Activated T-cell treated with anti-CD3 and anti-CD28 coated beads for 1 hour (primary cell): ENCODE results near the gene OGFOD3.

Experiments used
- DNase-seq: peaks from one replicate; pipeline ENCODE4 v3.0.0-alpha.2; 2020; ENCODE audit warnings: low read depth

The OGFOD3 gene

DNA sequence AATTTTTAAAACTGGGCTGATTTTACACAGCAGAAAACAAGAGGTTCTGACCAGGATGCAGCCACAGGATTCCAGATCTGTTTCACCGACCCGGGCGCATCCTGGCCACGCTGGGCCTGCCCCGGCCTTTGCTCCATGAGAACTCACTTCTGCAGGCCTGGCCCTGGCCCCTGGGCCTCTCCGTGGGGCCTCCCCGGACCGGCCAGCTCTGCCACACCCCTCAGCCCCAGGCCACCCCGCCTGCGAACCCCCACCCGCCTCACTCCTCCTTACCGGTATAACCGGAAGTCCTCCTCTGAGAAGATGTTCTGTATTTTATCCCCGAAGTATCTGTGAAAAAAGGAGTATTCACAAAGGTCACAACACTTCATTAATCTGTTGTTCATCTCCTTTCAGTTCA lies 13.3 kb downstream of the OGFOD3 start:
- no peak for DNase-seq

DNA sequence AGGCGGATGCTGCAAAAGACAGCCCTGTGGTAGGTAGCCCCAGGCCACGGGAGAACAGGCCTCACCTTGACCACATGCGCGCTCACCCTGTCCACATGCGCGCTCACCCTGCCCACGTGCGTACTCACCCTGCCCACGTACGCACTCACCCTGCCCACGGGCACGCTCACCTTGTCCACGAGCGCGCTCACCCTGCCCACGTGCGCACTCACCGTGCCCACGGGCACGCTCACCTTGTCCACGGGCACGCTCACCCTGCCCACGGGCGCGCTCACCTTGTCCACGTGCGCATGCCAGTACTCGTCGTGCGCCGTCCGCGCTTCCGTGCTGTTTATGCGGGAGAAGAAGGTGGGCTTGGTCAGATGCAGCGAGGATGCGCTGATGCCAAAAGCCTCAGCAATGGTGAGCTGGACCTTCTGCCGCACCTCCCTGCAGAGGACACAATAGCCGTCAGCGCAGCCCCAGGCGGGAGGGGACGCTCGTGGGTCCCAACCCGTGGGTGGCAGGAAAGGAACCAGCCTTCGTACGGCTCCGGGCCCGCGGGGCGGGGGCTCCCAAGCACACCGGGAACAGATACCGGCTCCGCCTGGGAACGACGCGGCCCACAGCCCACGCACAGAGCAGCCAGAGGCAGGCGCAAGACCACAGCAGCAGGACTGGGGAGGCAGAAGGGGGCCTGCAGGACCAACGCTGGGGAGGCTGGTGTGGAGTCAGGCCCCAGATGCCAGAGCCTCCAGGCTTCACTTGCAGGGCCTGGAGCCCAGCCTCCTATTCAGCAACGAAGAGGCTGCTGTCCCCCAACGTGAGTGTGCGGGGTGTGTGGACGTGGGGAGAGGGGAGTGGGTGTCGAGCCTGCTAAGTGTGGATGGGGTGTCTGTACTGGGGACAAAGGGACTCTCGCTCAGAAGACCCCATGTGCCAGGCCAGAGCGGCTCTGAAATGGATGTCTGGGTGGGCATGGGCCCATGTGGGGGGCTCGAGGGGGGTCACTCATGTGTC lies 14.4 kb downstream of the OGFOD3 start:
- DNase-seq = no peak

DNA sequence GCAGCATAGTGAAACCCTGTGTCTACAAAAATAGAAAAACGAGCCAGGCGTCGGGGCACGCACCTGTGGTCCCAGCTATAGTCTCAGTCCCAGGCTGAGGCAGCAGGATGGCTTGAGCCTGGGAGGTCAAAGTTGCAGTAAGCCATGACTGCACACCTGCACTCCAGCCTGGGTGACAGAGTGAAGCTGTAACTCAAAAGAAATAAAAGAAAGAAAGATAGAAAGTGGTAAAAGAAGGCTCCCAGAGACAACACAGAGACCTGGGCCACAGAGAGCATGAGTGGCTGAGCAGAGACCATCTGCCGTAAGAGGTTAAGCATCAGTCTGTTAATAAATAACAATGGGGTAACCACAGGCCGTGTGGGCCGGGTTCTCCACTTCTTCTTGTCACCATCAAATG lies 15.5 kb downstream of the OGFOD3 start:
- DNase-seq = no peak

DNA sequence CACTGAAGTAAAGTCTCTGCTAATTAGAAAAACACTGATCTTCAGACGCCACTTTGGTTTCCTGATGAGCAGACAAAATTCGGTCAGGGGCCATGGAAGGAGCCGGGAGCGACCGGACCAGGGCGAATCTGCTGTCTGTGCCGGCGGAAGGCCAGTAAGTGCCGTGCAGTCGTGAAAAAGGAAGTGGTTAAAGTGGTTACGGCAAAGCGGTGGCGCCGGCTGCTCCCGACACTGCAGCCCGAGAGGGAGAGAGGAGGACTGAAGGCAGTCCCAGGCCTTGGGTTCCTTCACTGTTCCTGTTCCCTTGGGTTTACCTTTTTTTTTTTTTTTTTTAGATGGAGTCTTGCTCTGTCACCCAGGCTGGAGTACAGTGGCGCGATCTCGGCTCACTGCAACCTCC lies 17.6 kb downstream of the OGFOD3 start:
- peak; percentile 30 for DNase-seq

DNA sequence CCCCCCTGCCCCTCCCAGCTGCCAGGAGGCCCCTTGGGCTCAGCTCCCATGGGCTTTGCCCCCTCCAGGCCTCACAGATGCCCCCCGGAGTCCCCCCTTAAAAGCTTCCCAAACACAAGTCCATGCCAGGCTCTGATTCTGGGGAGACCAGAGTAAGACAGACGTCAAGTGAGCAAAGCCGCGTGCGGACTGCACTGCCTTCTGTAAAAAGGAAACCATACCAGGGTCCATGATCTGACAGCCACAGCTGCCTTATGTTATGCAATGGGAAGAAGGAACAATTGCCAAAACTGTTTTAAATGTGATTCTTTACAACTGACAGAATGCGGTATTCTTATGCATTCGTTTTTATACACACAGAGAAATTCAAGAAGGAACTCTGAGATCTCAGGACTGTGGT lies 18.2 kb downstream of the OGFOD3 start:
- no peak for DNase-seq

DNA sequence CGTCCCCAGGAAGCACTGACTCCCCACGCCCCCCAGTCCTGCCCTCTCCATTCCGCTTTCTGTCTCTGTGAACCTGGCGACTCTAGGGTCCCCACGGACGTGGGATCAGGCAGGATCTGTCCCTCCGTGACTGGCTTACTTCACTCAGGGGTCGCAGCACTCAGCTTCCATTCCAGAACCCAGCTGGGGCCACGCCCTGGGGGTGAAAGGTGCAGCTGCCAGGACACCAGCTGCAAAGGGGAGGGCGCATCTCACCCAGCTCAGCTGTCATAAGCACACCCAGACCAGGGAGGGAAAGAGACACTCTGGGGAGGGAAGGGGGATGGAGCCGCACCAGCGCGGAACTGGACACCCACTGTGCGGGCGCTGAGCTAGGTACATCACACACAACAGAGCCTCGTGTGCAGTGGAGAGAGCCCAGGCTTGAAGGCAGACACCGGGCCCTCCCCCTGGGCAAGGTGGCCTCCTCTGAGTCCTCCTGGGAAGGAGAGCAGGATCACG lies 18.7 kb downstream of the OGFOD3 start:
- DNase-seq = no peak

DNA sequence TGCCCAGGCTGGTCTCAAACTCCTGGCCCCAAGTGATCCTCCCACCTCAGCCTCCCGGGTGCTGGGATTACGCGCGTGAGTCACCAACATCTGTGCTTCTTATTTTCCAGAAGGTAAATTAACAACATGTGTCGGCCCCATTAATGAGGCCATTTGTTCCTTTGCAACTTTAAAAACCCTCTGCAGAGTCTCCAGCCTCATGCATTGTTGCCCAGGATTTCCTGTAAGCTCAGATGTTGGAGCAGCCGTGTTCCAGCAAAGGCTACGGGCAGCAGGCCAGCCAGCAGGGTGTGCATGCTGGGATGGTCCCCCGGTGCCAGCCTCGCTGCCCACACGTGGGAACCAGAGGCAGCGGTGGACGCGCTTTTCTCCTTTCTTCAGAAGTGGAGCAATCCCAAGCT lies 19.3 kb downstream of the OGFOD3 start:
- no peak for DNase-seq

DNA sequence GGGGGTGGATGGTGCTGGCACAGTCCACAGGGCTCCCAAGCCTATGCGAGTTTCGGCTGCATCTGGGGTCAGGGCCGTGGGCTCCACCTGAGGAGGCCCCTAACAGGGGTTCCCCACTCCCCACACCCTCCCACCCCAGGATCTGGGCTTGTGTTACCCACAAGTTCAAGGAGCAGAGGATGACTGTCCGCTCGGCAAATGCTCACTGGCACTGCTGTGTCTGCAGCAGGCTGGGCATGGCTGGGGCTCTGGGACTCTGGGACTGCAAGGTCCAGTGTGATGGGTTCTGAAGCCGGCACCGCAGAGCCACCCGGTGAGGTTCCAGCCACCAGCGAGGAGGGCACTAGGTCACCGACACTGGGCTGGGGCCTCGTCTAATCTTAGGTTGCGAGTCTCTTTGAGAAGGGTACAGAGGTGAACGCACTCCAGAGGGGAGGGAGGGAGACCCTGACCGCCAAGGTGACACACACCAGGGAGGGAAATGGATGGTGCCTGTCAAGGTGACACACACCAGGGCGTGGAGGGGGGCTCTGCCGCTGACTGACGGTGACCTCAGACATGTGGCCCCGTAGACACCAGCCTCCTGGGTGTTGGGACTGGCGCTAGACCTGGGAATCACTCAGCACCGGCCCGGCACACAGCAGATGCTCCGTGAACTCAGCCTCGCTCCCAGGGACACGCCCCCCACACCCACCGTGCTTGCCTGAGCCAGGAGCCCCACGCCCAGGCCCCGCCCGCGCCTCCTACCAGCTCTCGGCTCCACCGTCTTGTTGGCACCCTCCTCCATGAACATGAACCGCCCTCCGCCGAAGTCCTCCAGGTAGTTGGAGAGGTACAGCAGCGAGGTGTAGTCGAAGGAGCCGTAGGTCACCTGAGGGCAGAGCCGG lies 20.7 kb downstream of the OGFOD3 start:
- no peak for DNase-seq

DNA sequence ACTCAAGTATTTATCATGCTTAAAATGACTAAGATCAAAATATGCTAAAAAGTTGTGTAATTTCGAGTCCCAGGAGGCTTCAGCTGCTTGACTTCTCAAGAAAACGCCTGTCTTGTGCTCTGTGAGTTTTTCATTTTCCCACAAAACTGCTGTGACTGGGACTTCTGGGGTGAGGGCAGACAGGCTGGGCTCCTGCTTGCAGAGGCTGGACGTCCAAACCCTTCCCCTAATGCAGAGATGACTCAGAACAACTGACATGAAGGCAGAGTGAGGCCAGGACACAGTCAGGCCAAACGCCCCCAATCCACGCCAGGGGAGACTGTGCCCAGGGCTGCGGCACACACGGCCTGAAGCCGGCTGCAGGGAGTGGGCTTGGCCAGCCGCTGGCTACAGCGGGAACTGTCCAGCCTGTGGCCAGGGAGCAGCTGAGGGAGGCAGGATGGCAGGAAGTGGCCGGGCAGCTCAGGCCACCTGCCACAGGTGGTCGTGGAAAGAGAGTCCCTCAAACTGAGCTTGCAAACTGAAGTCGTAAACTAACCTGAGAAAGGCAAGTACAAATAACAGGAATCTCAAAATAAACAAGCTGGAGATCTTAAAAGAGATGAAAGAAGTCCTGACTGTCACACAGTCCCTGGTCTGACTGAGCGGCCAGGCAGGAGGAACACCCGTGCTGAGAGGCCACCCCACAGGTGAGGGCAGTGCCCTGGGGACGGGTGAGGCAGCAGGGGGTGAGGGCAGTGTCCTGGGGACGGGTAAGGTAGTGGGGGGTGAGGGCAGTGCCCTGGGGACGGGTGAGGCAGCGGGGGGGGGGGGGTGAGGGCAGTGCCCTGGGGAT lies 21.6 kb downstream of the OGFOD3 start:
- DNase-seq = no peak

DNA sequence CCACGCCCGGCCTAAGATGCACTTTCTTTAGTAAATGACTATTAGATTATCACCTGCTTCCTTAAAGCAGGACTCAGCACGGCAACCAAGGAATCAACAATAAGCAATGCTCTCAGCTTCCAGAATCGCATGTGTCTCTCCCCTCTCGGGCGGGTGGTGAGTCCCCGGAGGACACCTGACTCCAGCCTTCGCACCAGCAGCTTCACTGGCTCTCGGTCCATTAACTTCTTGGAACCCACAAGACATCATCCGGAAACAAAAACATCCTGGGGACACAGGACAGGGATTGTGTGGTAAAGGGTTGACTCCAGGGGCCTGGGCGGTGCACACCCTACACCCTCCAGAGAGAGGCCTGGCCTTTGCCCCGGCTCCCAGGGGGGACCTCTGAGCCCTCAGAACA lies 24.1 kb downstream of the OGFOD3 start:
- no peak for DNase-seq

DNA sequence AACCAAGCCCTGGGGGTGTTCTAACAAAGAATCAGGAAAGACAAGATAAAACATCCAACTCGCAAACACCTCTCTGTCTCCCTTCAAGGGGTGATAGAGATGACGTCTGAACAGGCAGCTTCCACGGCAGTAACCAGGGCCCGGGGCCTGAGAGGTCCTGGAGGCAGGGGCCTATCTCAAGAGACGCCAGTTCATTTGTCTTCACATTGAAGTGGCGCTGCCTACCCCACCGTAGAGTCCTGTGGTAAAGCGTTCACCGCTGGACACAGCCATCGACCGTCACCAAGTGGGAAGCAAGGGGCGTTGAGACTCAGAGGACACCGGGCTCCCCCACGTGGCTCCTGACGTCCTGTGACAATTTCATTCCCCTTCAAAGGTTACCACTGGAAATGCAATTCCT lies 25.4 kb downstream of the OGFOD3 start:
- DNase-seq = no peak

DNA sequence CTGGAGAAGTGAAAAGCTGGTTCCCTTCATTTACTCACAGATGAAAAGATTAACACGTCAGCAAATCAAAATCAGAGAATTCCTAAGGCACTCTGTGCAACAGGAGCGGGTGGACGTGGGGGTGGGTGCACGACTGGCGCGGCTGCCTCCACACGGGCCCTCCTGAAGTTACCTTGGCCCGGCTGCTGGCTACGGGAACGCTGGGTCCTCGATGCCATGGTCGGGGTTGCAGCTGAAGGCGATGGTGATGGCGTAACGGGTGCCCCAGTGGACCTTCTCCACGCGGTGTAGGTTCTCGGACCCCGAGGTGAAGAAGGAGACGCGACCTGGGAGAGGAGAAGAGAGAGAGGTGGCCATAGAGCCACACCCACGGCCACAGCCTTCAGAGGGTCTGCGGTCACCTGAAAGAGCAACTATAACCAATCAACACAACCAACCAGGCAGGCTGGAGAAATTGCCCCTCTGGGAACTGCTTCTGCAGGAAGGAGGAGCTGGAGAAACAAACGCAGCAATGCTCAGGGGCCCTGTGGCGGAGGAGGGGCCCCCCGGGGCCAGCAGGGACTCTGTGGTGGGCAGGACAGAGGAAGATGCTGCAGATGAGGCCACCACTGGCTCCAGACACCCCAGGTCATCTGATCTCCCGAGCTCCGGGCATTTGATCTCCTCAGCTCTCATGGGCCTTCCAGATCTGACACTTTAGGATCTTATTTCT lies 26.0 kb downstream of the OGFOD3 start:
- DNase-seq = no peak

DNA sequence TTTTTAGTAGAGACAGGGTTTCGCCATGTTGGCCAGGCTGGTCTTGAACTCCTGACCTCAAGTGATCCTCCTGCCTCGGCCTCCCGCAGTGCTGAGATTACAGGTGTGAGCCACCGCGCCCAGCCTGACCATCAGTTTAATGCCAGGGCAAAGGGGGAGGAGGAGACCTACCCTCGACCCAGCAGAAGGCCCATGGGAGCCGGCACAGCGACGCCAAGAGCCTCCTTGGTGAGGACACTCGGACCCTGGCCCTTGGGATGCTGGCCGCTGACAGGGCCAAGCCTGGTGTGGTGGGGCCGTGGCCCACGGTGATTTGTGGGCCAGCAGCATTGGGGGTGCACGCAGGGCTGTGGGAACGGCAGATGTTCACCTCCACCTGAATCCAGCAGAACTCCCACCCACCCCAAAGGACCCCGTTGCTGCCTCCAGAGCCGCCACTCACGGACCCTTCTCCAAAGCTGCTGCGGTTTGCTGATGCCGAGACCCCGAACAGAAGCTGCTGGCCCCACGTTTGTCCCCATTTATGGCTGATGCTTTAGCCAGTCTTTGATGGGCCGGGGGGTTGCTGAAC lies 26.8 kb downstream of the OGFOD3 start:
- no peak for DNase-seq

DNA sequence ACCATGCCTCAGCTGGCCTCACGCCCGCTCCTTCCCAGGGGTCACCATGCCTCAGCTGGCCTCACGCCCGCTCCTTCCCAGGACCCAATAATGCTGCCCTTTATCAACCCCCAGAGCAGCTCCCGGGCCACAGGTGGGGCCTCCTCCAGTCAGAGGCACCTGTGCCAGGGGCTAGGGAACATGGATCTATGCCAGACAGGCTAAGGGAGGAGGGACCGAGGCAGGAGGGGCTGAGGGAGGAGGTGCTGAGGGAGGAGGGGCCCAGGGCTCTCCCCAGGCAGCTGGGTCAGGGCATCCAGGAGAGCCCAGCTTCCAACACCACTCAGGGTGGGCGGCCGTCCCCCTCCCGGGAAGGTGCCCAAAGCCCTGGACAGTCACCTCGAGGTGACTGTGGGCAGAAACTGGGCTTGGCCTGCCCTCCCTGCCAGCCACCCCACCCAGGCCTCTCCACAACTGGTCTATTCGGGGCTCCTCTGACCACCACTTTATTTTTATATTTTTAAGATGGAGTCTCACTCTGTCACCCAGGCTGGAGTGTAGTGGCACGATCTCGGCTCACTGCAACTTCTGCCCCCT lies 27.4 kb downstream of the OGFOD3 start:
- DNase-seq = no peak

DNA sequence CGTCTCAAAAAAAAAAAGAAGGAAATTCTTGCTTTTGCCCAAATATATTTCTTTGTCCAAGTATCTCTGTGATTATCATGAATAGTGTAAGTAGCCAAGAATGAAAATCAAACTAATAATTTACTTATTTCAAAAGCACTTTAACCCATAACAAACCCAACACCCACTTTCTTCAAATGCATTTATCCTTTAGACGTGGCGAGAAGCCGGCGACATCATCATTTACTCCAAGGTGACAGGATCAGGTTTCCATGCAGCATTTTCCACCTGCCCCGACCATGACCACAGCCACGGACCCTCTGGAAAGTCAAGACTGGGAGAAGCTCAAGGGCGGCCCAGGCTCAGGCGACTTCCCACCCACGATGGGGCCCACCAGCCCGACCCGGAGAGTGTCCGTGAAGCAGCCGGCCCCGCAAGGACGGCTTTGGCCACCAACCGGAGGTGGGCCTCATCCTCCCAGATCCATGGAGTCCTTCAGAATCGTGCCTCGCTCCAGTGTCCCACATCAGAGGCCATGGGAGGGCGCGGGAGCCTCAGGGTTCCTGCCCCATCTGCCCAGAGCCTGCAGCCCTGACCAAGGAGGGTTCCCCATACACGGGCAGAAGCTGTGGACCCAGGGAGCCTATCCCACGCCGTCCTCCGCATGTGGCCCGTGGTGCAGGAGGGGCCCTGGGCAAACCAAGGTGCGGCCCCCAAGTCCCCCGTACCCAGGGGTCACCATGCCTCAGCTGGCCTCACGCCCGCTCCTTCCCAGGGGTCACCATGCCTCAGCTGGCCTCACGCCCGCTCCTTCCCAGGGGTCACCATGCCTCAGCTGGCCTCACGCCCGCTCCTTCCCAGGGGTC lies 28.1 kb downstream of the OGFOD3 start:
- DNase-seq = no peak

DNA sequence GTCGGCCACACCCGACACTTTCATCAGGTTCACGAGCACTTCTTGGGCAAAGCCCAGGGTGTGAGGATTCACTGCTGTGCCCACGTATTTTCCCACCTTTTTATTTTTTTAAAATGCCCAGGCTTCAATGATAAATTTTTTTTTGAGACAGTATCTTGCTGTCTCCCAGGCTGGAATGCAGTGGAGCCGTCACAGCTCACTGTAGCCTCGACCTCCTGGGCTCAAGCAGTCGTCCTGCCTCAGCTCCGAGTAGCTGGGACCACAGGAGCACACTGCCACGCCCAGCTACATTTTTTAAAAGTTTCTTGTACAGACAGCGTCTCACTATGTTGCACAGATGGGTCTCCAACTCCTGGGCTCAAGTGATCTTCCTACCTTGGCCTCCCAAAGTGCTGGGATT lies 29.0 kb downstream of the OGFOD3 start:
- DNase-seq = no peak

DNA sequence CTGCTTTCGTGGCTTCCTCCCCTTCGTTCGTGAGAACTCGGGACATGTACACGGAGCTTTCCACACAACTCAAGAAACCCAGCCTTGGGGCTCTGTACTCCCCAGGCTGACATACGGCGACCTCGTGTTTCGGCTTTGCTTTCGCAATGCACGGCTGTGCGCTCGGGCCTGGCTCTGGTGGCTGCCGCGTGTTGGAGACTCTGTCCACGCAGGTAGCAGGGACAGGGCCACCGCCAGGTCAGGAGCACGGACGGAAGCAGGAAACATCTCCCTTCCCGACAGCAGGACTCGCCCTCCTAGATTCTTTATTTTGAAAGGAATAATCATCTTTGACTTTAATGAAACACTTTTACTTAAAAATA lies 29.5 kb downstream of the OGFOD3 start:
- DNase-seq = no peak

DNA sequence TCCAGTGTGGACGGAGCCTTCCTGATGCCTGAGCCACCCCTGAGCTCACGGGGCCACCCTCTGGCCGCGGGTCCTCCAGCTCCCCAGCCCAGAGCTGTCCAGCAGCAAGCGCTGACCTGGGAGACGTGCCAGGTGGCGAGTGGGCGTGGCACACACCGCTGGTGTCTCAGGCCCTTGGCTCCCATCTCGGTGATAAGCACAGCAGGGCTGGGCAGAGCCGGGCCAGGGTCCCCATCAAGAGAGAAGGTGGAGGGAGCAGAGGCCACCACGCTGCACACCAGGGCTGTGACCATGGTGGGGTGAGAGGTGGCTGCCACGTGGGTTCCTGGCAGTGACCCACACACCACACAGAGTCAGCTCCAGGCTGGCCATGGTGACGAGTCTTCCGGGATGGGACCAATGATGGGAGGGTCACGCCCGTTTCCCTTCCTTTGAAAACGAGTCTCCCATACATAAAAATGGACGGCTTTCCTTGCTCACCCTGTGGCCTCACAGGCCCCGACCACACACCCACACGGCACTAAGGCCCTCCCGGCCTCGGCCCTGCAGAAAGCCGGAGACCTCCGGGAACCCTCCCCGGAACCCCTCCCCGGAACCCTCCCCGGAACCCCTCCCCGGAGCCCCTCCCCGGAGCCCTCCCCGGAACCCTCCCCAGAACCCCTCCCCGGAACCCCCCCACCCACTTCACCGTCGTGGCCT lies 30.0 kb downstream of the OGFOD3 start:
- DNase-seq = no peak

DNA sequence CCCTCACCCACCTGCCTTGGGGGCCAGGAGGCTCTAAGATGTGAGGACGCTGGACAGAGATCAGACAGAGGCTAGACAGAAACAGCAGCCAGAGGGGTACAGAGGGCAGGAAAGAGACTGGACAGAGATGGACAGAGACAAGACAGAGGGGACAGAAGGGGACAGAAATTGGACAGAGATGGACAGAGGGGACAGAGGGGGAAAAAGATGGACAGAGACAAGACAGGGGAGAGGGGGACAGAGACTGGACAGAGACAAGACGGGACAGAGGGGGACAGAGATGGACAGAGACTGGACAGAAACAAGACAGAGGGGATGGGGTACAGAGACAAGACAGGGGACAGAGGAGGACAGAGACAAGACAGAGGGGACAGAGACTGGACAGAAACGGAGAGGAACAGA lies 30.7 kb downstream of the OGFOD3 start:
- no peak for DNase-seq
